A549 (cell line): ENCODE measurements around the gene GMPR2. TPM values are rescaled to one million over a fixed set of nuclear protein-coding genes. Genes with fewer than 3 reads are reported as not detected.

Source experiments
- BHLHE40 ChIP-seq: IDR thresholded peaks from 2 replicates; pipeline ENCODE4 v1.6.1; 2012; ENCODE audit warnings: low read depth, low read length, inconsistent platforms
- CHD2 ChIP-seq: fragments of 150-350 bp; IDR thresholded peaks from 2 replicates; pipeline ENCODE4 v1.6.1; 2014; ENCODE audit warnings: low read length; ENCODE audit not compliant: partially characterized antibody
- CHD4 ChIP-seq: fragments of 200-600 bp; sonication (generic); IDR thresholded peaks from 2 replicates; pipeline ENCODE4 v1.6.1; 2016; ENCODE audit warnings: antibody characterized with exemption, mild to moderate bottlenecking, borderline replicate concordance
- CTCF ChIP-seq: fragments of >200 bp; sonication (Bioruptor Twin); formaldehyde crosslinking; IDR thresholded peaks from 3 replicates; pipeline ENCODE4 v1.5.1; 2016
- EP300 ChIP-seq, 2 experiments: fragments of >200 bp; sonication (Bioruptor Twin); formaldehyde crosslinking; IDR thresholded peaks; 2 replicates in 1 of 2; 3 replicates in 1 of 2; pipeline ENCODE4 v1.6.1; 2016 to 2017
- FOXS1 ChIP-seq: fragments of 250-450 bp; sonication (Bioruptor Pico); IDR thresholded peaks from 2 replicates; pipeline ENCODE4 v1.5.0; 2020; ENCODE audit warnings: mild to moderate bottlenecking, moderate library complexity
- GATA3 ChIP-seq: IDR thresholded peaks from 2 replicates; pipeline ENCODE4 v1.6.1; 2012; ENCODE audit warnings: borderline replicate concordance
- HEYL ChIP-seq: fragments of 250-450 bp; sonication (Bioruptor Pico); IDR thresholded peaks from 2 replicates; pipeline ENCODE4 v1.8.0; 2021; ENCODE audit warnings: mild to moderate bottlenecking, moderate library complexity
- HOXB13 ChIP-seq: fragments of 250-450 bp; sonication (Bioruptor Pico); IDR thresholded peaks from 2 replicates; pipeline ENCODE4 v1.5.0; 2020; ENCODE audit warnings: low read depth, mild to moderate bottlenecking, moderate library complexity
- JUN ChIP-seq, 2 experiments: fragments of >200 bp; sonication (Bioruptor Twin); formaldehyde crosslinking; IDR thresholded peaks; 2 replicates in 1 of 2; 3 replicates in 1 of 2; pipeline ENCODE4 v1.6.1; 2016 to 2017
- KDM5A ChIP-seq: fragments of 200-600 bp; sonication (generic); IDR thresholded peaks from 2 replicates; pipeline ENCODE4 v1.6.1; 2016; ENCODE audit warnings: antibody characterized with exemption, mild to moderate bottlenecking
- POLR2A ChIP-seq: IDR thresholded peaks from 2 replicates; pipeline ENCODE4 v1.6.1; 2012; ENCODE audit warnings: mild to moderate bottlenecking, low read length
- RAD21 ChIP-seq, 2 experiments: fragments of >200 bp in 1 of 2; sonication (Bioruptor Twin) in 1 of 2; formaldehyde crosslinking in 1 of 2; IDR thresholded peaks in 1 of 2; conservative IDR thresholded peaks in 1 of 2; 2 replicates in 1 of 2; 3 replicates in 1 of 2; pipeline ENCODE4 v1.6.1; 2012 to 2018; ENCODE audit warnings: inconsistent platforms in 1 of 2
- RARB ChIP-seq: fragments of 250-450 bp; sonication (Bioruptor Pico); IDR thresholded peaks from 2 replicates; pipeline ENCODE4 v1.8.0; 2021; ENCODE audit warnings: mild to moderate bottlenecking, moderate library complexity
- RFX5 ChIP-seq: fragments of 450-650 bp; IDR thresholded peaks from 2 replicates; pipeline ENCODE4 v1.7.1; 2014; ENCODE audit warnings: antibody characterized with exemption, mild to moderate bottlenecking, moderate library complexity
- TFCP2L1 ChIP-seq: fragments of 250-450 bp; sonication (Bioruptor Pico); IDR thresholded peaks from 2 replicates; pipeline ENCODE4 v1.5.0; 2021; ENCODE audit warnings: mild to moderate bottlenecking
- ZC3H11A ChIP-seq: fragments of 450-650 bp; IDR thresholded peaks from 2 replicates; pipeline ENCODE4 v1.6.1; 2014; ENCODE audit warnings: antibody characterized with exemption, mild to moderate bottlenecking
- polyA plus RNA-seq, 4 experiments: library from polyadenylated mRNA; depleted of rRNA in 3 of 4; stranded (reverse); fragments of >200 nt; fragmentation: RNase III in 1 of 4; extraction: RNeasy Plus Mini Kit Qiagen cat#74134 plus additional on column Dnase treatment in 1 of 4; gene quantifications; 2 replicates in 3 of 4; 3 replicates in 1 of 4; pipeline ENCODE4 v1.2.3, GENCODE V29; 2011 to 2017
- TF ChIP-seq, protein P1 (sequence below): fragments of >200 bp; sonication (Bioruptor Twin); formaldehyde crosslinking; IDR thresholded peaks from 3 replicates; pipeline ENCODE4 v1.6.1; 2016
- TF ChIP-seq, protein P2 (sequence below): IDR thresholded peaks from 2 replicates; pipeline ENCODE4 v1.6.1; 2012
- TF ChIP-seq, protein P3 (sequence below): fragments of 450-650 bp; IDR thresholded peaks from 2 replicates; pipeline ENCODE4 v1.6.1; 2014; ENCODE audit warnings: antibody characterized with exemption
- TF ChIP-seq, protein P4 (sequence below): fragments of 200-600 bp; sonication (generic); IDR thresholded peaks from 2 replicates; pipeline ENCODE4 v1.6.1; 2016; ENCODE audit warnings: antibody characterized with exemption, mild to moderate bottlenecking, moderate library complexity

Gene GMPR2
- polyA plus RNA-seq, 2 of the 4 experiments (the other 2 are of a cell fraction), result 70.0 to 91.7 TPM

GRCh38 chr14:24212924-24213865, 19.5 kb upstream of the GMPR2 start, which contains the start of gene CHMP4A (continued):
- TF ChIP-seq, protein P1, sequence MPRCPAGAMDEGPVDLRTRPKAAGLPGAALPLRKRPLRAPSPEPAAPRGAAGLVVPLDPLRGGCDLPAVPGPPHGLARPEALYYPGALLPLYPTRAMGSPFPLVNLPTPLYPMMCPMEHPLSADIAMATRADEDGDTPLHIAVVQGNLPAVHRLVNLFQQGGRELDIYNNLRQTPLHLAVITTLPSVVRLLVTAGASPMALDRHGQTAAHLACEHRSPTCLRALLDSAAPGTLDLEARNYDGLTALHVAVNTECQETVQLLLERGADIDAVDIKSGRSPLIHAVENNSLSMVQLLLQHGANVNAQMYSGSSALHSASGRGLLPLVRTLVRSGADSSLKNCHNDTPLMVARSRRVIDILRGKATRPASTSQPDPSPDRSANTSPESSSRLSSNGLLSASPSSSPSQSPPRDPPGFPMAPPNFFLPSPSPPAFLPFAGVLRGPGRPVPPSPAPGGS, result peak; percentile 96
- TF ChIP-seq JUN (IDR thresholded peaks at IDR 0.05), result peak; percentile 84 to 97
- TF ChIP-seq RAD21 (conservative IDR thresholded peaks at IDR 0.05 in 1 of 2, IDR thresholded peaks at IDR 0.05 in 1 of 2), result no peak
- TF ChIP-seq EP300 (IDR thresholded peaks at IDR 0.05), result no peak
- no peak for TF ChIP-seq HOXB13 (CRISPR knock-in tag)
- no peak for TF ChIP-seq FOXS1 (CRISPR knock-in tag)
- peak; percentile 36; the same call in 1 of the 2 replicates for TF ChIP-seq GATA3
- TF ChIP-seq TFCP2L1 (CRISPR knock-in tag), result peak; percentile 78
- TF ChIP-seq, protein P2, sequence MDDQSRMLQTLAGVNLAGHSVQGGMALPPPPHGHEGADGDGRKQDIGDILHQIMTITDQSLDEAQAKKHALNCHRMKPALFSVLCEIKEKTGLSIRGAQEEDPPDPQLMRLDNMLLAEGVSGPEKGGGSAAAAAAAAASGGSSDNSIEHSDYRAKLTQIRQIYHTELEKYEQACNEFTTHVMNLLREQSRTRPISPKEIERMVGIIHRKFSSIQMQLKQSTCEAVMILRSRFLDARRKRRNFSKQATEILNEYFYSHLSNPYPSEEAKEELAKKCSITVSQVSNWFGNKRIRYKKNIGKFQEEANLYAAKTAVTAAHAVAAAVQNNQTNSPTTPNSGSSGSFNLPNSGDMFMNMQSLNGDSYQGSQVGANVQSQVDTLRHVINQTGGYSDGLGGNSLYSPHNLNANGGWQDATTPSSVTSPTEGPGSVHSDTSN, result no peak
- peak; percentile 31 for TF ChIP-seq KDM5A
- TF ChIP-seq BHLHE40, result peak; percentile 57; the same call in 1 of the 2 replicates
- peak; percentile 77 for TF ChIP-seq CHD2
- peak; percentile 88 for TF ChIP-seq POLR2A
- TF ChIP-seq, protein P3, sequence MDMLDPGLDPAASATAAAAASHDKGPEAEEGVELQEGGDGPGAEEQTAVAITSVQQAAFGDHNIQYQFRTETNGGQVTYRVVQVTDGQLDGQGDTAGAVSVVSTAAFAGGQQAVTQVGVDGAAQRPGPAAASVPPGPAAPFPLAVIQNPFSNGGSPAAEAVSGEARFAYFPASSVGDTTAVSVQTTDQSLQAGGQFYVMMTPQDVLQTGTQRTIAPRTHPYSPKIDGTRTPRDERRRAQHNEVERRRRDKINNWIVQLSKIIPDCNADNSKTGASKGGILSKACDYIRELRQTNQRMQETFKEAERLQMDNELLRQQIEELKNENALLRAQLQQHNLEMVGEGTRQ, result peak; percentile 98
- TF ChIP-seq, protein P4, sequence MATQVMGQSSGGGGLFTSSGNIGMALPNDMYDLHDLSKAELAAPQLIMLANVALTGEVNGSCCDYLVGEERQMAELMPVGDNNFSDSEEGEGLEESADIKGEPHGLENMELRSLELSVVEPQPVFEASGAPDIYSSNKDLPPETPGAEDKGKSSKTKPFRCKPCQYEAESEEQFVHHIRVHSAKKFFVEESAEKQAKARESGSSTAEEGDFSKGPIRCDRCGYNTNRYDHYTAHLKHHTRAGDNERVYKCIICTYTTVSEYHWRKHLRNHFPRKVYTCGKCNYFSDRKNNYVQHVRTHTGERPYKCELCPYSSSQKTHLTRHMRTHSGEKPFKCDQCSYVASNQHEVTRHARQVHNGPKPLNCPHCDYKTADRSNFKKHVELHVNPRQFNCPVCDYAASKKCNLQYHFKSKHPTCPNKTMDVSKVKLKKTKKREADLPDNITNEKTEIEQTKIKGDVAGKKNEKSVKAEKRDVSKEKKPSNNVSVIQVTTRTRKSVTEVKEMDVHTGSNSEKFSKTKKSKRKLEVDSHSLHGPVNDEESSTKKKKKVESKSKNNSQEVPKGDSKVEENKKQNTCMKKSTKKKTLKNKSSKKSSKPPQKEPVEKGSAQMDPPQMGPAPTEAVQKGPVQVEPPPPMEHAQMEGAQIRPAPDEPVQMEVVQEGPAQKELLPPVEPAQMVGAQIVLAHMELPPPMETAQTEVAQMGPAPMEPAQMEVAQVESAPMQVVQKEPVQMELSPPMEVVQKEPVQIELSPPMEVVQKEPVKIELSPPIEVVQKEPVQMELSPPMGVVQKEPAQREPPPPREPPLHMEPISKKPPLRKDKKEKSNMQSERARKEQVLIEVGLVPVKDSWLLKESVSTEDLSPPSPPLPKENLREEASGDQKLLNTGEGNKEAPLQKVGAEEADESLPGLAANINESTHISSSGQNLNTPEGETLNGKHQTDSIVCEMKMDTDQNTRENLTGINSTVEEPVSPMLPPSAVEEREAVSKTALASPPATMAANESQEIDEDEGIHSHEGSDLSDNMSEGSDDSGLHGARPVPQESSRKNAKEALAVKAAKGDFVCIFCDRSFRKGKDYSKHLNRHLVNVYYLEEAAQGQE, result peak; percentile 78
- TF ChIP-seq RARB (CRISPR knock-in tag), result no peak; the same call in 1 of the 2 replicates
- TF ChIP-seq CTCF, result no peak
- TF ChIP-seq HEYL (CRISPR knock-in tag), result no peak
- TF ChIP-seq CHD4, result no peak
- TF ChIP-seq ZC3H11A, result no peak
- peak; percentile 57; the same call in 1 of the 2 replicates for TF ChIP-seq RFX5
